Renal cortical epithelial cell (primary cell): Measurements from ENCODE around the gene KRT85. TPM values are rescaled to one million over a fixed set of nuclear protein-coding genes. Genes with fewer than 3 reads are reported as not detected.
A peak's percentile ranks its signal among the peaks of the same experiment; 100 is the strongest.
"Not testable (repeated sequence)": the region's sequence is repeated elsewhere in the genome, so short reads cannot be mapped to it uniquely, and the experiment has no call there.

Experiments
- DNase-seq: peaks from one replicate; pipeline ENCODE4 v3.0.0-alpha.2; 2011; ENCODE audit warnings: low read depth
- total RNA-seq: library from RNA; depleted of rRNA; stranded (reverse); fragments of >200 nt; gene quantifications from 2 replicates; pipeline ENCODE4 v1.2.3, GENCODE V29; 2014

Gene KRT85
- total RNA-seq, result not detected in 2 replicates

DNA sequence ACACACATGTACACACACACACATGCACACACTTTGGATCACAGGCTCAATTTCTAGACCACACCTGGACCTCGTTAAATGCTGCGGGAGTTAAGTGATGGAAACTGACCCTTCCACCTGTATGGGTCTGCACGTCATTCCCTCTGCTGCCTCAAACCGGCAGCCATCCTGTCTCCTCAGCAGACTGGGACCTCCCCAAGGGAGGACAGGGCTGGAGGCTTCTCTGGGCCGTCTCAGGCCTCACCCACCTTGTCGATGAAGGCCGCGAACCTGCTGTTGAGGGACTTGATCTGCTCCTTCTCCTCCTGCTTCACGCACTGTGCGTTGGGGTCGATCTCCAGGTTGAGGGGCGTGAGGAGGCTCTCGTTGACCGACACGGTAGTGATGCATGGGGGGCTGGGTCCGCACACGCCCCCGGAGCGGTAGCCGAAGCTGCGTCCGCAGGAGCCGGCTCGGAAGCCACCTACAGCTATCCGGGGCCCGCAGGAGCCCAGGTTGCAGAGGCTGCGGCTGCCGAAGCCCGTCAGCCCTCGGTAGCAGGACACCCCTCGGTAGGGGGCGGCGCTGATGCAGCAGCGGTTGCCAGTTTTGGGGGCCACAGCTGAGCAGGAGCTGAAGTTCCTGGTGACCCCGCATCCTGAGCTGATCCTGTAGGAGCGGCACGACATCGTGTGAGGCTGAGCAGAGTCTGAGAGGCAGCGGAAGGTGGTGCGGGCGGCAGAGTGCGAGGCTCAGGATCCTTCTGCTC is at the start of gene KRT85:
TSS of gene KRT85 (minus strand) at position 744 of the 748 bp plus-strand sequence. CDS start at position 668, 76 bp downstream.
- DNase-seq, result no peak

DNA sequence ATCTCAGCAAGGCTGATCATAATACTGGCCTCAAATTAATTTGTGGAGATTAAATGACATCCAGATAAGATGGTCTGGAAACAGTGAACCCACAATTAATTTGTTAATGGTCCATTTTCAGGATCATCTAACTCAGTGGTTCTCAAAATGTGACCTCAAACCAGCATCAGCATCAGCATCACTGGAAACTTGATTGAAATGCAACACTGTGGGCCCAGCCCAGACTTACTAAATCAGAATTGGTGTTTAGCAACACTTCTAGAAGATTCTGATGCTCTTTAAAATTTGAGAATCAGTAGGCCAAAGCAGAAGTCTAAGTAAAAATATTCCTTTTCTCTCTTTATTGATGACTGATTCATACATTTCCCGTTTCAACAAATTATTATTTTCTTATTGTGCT is 49.5 kb upstream of the KRT85 start:
- DNase-seq, result no peak

DNA sequence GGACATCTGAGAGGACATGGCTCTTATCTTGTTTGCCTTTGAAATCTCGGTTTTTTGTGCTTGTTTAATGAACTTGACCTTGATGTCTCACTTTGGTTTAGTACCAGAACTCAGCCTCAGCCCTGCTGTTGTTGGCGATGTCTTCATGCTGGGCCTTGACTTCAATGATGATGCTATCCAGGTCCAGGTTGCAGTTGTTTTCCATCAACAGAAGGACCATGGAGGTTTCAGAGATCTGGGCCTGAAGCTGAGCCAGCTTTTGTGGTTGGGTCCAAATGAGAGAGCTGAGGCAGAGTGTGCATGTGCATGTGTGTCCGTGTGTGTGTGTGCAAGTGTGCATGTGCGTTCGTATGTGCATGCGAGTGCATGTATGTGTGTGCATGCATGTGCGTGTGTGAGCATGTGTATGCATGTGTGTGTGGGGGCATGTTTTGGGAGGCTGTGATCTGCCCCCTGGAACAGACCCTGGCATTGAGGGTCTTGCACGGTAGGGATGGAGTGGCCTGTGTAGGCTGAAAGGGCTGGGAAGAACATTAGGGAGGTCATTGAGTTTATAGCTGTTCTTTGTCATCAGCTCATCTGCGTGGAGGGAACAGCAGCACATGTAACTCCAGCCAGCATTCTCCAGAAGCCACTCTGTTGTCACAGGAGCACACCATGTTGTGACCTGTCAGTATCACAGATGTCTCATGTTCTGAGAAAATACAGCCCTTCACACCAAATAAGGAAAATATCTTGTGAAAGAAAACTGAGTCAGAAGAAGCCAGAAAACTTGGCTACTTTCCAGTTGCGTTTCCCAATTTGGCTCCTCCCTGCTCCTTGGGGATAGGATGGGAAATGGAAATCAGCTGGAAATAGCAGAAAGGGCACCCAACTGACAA is 48.8 kb upstream of the KRT85 start:
- peak; percentile 62 for DNase-seq

DNA sequence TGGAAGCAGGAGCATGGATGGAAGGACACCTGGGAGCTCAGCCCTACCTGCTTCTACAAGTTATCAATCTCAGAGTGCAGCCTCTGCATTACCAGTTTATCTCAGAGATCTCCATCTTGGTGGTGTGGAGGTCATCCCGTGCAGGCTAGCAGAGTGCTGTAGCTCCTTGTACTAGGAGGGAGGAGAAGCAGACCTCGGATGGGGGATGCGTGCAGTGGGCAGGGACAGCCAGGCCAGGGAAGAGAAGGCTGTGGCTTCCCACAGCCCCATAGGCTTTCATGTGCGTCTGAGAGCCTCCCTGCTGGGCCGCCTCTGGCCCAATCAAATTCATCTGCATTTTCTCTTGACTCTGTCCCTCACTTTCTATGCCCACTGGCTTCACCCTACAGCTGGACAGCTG is 47.7 kb upstream of the KRT85 start:
- DNase-seq, result no peak

DNA sequence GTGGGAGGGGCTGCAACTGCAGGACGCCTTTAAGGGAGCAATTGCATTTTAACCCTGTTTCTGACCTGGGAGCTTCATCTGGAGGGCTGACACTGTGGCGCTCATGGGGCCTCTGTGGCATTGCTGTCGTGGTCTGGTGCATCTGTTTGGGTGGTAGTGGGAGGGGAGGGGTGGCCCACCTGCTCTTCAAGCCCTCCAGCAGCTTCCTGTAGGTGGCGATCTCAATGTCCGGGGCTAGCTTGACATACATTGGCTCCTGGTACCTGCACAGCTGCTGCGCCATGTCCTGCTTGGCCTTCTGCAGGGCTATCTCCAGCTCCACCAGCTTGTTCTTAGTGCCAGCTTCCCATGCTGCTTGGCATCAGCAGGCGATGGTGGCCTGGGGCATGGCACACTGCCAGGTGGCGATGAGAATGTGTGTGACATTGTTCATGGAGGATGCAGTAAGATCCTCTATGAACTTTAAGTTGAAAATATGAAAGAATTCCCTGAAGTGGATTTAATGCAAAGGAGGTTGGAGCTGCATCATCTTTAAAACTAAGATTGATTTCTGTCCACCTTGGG is 46.6 kb upstream of the KRT85 start:
- DNase-seq, result no peak

DNA sequence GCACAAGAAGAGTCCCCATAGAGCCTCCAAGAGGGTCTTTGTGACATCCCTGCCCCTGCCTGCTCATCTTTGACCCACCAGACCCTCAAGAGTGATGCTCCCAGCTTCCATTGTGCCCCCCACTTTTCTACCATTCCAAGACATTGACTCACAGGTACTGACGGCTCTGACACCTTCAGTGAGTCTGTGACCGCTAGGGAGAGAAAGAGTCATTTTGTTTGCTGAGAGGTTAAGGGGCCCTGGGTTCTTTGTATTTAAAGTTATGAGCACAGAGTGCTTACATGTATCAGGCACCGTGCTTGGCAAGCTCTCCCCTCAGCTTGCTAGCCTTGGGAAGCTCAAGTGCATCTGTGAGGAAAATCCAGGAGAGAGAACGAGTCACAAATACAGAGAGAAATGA is 45.9 kb upstream of the KRT85 start:
- no peak for DNase-seq

DNA sequence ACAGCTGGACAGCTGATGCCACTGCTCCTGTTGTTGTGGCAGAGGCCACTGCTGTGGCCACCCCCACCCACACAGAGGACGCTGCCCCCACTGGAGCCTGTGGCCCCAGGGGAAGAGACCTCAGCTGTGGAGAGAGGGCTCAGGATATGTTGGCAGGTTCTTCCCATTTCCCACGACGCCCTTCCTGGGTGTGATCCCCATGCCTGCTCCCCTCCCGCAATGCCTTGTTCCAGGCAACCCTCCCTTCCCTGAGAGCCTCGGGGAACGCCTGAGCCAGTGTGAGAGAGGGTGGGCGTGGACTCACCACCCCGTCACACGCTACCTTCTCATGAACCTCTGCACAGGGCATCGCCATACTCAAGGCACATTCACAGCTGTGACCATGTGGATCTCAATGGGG is 44.5 kb upstream of the KRT85 start:
- DNase-seq, result no peak

DNA sequence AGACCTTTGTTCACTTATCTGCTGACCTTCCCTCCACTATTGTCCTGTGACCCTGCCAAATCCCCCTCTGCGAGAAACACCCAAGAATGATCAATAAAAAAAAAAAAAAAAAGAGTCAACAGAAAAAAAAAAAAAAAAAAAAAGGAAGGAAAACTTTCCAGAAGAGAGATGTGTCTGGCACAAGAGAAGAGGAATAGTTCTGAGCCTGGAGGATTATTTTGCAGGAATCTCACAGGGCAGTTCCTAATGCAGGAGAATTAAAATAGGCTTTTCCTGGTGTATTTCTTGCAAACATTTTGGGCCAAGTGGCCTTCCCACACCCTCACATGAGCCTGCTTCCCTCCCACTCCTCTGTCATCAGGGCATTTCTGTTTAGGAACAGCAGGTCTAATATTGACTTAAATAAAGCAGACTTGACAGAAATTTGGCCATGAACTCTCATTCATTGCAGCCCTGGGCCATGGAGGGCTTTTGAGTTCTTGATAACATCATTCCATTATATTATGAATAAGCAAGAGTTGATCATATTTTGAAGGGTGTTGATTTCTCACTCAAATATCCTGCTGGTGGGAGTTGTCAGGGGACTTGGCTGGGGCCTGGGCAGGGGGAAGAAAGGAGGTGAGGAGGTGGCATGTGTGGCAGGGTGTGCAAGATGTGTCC is 43.4 kb upstream of the KRT85 start:
- not testable (repeated sequence) for DNase-seq

DNA sequence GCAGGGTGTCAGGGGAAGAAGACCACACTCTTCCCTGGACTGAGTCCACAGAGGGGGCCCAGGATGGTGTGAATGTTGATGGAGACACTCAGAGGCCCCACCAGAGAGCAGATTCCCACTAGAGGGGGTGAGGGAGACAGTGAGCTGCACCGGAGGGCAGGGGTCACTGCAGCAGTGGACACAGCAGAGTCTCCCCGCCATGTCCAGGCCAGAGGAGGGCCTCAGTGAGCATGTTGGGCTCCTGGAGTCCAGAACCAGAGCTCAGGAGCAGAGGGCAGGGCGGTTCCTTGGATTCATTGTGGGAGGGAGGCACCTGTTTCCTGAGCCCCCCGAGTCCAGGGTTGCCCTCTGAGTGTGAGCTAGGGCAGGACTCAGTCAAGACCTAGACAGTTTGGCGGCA is 40.6 kb upstream of the KRT85 start:
- DNase-seq, result no peak

DNA sequence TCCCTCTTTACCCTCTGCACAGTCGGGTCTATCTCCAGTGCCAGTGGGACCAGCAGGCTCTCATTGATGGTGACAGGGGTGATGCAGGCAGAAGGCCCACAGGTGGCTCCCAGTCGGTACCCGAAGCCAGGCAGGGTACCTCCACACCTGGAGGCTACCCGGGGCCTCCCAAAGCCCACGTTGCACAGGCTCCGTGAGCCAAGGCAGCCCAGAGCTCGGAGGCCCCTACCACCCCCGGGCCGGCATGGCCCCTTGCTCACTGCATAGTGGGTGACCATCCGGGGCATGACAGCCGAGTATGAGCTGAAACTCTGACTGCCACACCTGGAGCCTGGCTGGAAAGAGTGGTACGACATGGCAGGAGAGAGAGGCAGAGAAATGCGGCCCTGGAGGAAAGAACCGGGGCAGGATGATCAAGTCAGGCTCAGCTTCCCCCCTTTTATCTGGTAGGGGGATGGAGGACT is 38.7 kb upstream of the KRT85 start, which contains the start of gene KRT82:
TSS of gene KRT82 (minus strand) at position 414 of the 464 bp plus-strand sequence. CDS start at position 356, 58 bp downstream.
- DNase-seq, result no peak

DNA sequence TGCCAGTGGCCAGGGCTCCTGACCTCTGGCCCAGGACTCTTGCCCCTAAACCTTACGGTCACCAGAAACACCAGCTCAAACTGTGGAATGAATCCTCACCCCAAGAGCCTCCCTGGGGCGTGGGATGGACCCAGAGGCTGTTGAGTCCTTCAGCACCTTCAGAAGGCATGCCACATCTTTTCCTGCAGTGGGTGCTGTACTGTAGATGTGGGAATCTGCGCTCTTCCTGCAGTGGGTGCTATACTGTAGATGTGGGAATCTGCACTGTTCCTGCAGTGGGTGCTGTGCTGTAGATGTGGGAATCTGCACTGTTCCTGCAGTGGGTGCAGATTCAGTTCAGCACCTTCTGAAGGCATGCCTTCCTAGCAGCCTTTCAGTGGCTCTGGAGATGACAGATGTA is 37.7 kb upstream of the KRT85 start:
- no peak for DNase-seq

DNA sequence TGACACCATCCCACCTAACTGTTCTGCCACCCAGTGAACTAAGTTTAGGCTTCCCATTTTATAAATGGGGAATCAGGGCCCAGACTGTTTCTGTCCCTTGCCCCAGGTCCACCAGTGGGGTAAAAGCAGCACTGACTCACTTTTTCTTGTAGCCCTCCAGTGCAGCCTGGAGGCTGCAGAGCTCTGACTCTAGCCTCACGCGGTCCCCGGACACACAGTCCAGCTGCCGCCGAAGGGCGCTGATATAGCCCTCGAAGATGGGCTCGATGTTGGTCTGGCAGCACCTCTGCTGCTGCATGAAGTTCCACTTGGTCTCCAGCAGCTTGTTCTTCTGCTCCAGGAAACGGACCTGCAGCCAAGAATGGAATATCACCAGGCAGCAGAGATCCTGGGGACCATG is 36.3 kb upstream of the KRT85 start:
- DNase-seq, result no peak

DNA sequence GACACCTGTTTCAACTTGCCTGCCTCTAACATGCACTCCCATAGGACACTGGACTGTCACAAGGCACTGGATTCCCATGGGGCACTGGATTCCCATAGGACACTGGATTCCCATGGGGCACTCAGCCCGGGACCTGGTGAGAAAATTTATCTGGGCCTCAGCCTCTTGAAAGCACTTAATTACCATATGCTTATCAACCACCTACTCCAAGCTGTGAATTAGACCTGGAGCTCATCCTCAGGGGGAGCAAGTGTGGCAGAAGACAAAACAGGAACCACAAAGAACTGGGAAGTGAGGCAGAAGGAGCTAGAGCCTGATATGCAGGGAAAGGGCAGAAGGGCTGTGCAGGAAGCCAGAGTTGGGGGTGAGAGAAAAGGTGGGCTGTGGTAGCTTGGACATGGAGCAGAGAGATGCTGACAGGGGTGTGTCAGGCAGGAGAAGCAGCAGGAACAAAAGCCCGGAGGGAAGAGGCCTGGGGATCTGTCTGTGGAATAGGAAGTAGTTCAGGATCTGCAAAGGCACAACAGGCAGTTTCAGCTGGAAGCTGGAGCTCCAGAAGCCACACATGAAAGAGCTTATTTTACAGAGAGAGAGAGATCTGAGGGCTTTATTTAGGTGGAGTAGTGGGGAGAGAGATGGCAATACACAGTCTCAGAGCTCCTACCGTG is 35.7 kb upstream of the KRT85 start:
- no peak for DNase-seq

DNA sequence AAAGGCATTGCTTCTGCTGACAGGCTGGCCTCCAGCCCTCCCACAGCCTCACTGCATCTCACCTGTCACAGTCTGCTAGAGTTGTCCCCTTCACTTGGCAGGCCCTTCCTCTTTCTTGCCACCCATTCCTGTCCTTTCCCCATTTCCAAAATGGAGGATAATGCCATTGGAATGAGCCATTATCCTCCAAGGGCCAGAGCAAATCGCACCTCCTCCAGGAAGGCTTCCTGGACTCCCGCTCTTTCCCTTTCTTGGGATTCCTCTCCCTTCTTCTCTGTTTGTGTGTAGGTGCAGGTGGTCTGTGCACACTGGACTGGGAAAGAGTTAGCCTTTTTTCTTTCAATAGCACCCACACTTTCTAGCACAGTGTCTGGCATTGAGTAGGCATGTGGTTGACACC is 35.1 kb upstream of the KRT85 start:
- no peak for DNase-seq

DNA sequence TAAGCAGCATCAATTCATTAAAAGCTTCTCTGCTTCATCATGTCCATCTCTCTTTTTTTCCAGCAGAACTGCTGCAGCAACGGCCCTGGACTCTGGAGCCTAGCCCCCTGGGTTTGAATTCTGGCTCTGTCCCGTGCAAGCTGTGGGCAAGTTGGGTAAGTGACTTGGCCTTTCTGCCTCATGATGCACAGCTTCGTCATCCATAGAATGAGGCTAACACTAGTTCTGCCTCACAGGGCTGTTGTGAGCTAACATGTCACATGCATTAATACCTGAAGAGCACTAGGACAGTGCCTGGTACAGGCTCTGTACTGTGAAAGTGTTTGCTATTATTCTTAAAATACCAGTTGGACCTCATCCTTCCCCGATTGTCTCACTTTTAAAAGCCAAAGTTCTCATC is 34.6 kb upstream of the KRT85 start:
- DNase-seq, result no peak

DNA sequence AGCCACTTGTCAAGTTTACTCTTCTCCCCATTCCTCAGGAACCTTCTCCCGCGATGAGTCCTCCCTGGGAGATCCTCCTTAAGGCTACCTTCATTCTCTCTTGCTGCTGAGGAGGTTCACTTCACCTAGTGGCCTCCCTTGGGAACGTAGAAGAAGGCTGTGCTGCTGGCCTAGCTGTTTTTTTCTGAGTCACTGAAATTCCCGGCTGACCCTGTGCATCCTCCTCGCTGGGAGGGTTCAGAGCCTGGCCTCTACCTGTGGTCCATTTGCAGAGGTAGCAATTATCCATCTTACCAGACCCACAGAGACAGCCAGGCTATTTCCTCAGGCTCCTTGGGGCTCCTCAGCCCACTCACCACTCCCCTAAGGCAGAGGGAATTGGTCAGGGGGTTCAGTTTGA is 34.2 kb upstream of the KRT85 start:
- no peak for DNase-seq

DNA sequence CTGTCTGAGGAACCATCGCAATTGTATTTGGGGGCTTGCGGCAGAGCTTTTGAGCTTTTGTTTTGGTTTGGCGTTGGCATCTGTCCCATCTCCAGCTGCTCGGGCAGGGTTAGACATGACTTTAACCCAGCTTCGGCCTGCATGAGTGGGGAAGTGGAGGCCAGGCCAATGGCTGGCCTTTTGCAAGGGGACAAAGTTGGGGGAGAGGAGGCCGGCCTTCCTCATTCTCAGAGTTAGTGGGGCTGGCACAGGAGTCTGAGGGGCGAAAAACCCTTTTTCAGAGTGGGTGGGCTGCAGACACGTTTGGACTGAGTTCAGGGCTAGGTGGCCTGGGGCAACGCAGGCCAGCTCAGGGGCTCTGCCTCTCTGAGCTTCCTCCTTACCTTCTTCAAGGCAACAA is 33.6 kb upstream of the KRT85 start:
- no peak for DNase-seq

DNA sequence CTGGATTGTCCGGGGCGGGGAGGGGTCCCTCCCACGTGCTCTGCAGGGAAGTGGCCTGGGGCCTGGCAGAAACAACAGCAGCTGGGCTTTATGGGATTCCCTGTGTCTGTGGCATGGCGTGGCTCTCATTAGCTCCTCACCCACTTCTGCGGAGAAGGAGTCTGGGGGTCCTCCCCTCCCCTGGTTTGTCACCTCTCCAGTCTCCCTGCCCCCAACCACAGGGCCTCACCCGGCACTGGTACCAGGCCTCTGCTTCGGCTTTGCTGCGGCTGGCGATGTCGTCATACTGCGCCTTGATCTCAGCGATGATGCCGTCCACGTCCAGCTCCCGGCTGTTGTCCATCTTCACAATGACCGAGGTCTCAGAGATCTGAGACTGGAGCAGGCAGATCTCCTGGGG is 32.5 kb upstream of the KRT85 start:
- no peak for DNase-seq

DNA sequence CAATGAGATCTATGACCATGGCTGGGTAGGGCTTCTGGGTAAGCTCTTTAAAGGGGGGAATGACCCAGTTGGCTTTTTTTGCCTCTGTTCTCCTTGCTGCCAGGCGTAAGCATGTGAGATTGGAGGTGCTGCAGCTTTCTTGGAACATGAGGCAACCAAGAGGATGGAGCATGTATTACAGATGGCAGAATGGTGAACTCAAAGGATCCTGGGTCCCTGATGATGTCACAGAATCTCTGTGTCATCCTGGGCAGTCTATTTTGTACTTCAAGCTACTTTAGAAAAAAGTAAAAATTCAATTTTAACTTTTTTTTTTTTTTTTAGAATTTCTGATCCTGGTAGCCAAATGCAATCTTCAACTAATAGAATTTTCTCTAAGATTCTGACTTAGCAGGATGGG is 30.9 kb upstream of the KRT85 start:
- no peak for DNase-seq

DNA sequence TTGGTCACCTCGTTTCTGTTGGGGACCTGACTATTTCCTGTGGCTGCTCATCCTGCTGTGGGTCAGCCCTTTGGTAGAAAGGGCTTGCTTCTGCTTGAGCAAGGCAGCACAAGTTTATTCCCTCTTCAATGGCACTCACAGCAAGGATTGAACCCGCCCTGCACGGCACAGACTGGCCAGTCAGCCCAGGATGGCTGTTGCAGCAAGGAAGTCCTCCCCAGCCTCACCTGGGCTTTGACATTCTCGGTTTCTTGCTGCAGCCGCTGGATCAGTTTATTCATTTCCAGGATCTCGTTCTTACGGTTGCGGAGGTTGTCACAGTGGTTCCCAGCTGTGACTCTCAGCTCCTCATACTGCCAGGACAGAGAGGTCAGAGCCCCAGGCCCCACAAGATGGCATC is 29.4 kb upstream of the KRT85 start:
- DNase-seq, result no peak

DNA sequence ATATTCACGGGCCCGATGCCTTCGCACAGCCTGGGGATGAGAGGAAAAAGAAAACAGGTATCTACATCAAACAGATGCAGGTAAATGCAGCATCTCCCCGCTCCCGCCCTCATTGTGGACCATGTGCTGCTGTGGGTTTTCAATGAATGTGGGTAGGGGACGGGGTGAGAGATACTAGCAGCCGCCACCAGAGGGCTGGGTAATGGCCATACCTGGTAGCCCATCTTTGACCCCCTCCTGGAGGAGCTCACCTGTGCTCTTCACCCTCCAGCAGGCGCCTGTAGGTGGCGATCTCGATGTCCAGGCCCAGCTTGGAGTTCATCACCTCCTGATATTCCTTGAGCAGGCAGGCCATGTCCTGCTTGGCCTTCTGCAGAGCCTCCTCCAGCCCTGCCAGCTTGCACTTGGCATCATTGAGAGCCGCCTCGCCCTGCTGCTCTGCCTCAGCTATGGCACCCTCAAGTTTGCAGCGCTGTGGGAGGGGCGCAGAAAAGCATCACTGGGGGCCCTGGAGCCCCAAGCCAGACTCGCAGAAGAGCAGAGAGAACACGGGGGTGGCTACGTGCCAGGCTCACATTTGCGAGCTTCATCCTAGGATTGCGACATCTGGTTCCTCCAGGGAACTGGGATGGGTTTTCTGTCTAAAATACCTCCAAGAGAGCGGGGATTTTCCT is 28.6 kb upstream of the KRT85 start:
- no peak for DNase-seq
